K562 (cell line): ENCODE data around the gene RNF207. TPM values are rescaled to one million over a fixed set of nuclear protein-coding genes. Genes with fewer than 3 reads are reported as not detected.

Source experiments
- BHLHE40 ChIP-seq: IDR thresholded peaks from 2 replicates; pipeline ENCODE4 v1.6.1; 2011; ENCODE audit warnings: low read length, improper control_type of control experiment
- CBFB ChIP-seq: sonication (generic); formaldehyde crosslinking; IDR thresholded peaks from 2 replicates; pipeline ENCODE4 v1.4.0; 2020; ENCODE audit warnings: mild to moderate bottlenecking, missing genetic modification reagents
- CBX1 ChIP-seq: sonication (generic); IDR thresholded peaks from 2 replicates; pipeline ENCODE4 v1.6.1; 2016; ENCODE audit warnings: antibody characterized with exemption, low read depth, mild to moderate bottlenecking
- CBX3 ChIP-seq, 2 experiments: IDR thresholded peaks; 1 replicate in 1 of 2; 2 replicates in 1 of 2; pipeline ENCODE4 v1.6.1; 2012; ENCODE audit warnings: inconsistent platforms in 2 of 2, low read length in 2 of 2, borderline replicate concordance in 1 of 2, control low read depth in 1 of 2
- ERF ChIP-seq: fragments of 450-650 bp; formaldehyde crosslinking; IDR thresholded peaks from 2 replicates; pipeline ENCODE4 v1.4.0; 2020; ENCODE audit warnings: mild to moderate bottlenecking, mixed read lengths
- FOS ChIP-seq: IDR thresholded peaks from 3 replicates; pipeline ENCODE4 v1.6.1; 2011; ENCODE audit not compliant: insufficient read length; ENCODE audit errors: extremely low read depth
- FOXJ2 ChIP-seq: fragments of 200-800 bp; sonication (Bioruptor generic); IDR thresholded peaks from 2 replicates; pipeline ENCODE4 v1.6.1; 2016; ENCODE audit warnings: missing genetic modification characterization, missing compliant biosample characterization
- FUS ChIP-seq: fragments of 200-400 bp; formaldehyde crosslinking; optimal IDR thresholded peaks from 2 replicates; pipeline ENCODE3; 2017; ENCODE audit warnings: low read depth, low read length
- HCFC1 ChIP-seq: IDR thresholded peaks from 2 replicates; pipeline ENCODE4 v1.6.1; 2012; ENCODE audit warnings: low read depth, low read length, improper control_type of control experiment
- ILF3 ChIP-seq: fragments of 450-650 bp; IDR thresholded peaks from 2 replicates; pipeline ENCODE4 v1.6.1; 2018; ENCODE audit warnings: antibody characterized with exemption, mild to moderate bottlenecking, moderate library complexity, borderline replicate concordance
- NR2C1 ChIP-seq, 2 experiments: fragments of 450-650 bp; IDR thresholded peaks; 2 replicates each; pipeline ENCODE4 v1.6.1; 2017; ENCODE audit warnings: mild to moderate bottlenecking in 2 of 2, antibody characterized with exemption in 1 of 2, inconsistent platforms in 1 of 2, missing compliant biosample characterization in 1 of 2, missing genetic modification characterization in 1 of 2
- NRF1 ChIP-seq, 2 experiments: fragments of 450-650 bp; IDR thresholded peaks in 1 of 2; conservative IDR thresholded peaks in 1 of 2; 2 replicates each; pipeline ENCODE4 v1.6.1; 2014; ENCODE audit warnings: mild to moderate bottlenecking in 2 of 2
- RAD21 ChIP-seq, 2 experiments: fragments of 250-450 bp in 1 of 2; fragments of 450-650 bp in 1 of 2; sonication (Bioruptor Pico) in 1 of 2; formaldehyde crosslinking in 1 of 2; IDR thresholded peaks in 1 of 2; conservative IDR thresholded peaks in 1 of 2; 2 replicates each; pipeline versions ENCODE4 v1.4.0 to v1.8.0; 2020 to 2022; ENCODE audit warnings: mild to moderate bottlenecking in 2 of 2, moderate library complexity in 1 of 2
- SAFB ChIP-seq: fragments of 200-400 bp; formaldehyde crosslinking; IDR thresholded peaks from 2 replicates; pipeline ENCODE4 v1.6.1; 2017; ENCODE audit warnings: low read depth, low read length, borderline replicate concordance
- U2AF1 ChIP-seq: fragments of 200-400 bp; formaldehyde crosslinking; optimal IDR thresholded peaks from 2 replicates; pipeline ENCODE3; 2017; ENCODE audit warnings: mild to moderate bottlenecking, low read depth, low read length, moderate library complexity
- ZNF407 ChIP-seq: fragments of 450-650 bp; IDR thresholded peaks from 2 replicates; pipeline ENCODE4 v1.6.1; 2016; ENCODE audit warnings: low read depth
- ZNF76 ChIP-seq: fragments of 250-450 bp; sonication (Bioruptor Pico); IDR thresholded peaks from 2 replicates; pipeline ENCODE4 v1.4.0; 2020; ENCODE audit warnings: mild to moderate bottlenecking, moderate library complexity, borderline replicate concordance
- ZSCAN29 ChIP-seq: fragments of 450-650 bp; IDR thresholded peaks from 2 replicates; pipeline ENCODE4 v1.6.1; 2017
- polyA plus RNA-seq, 8 experiments: library from polyadenylated mRNA; depleted of rRNA in 4 of 8; stranded (reverse) in 5 of 8; unstranded in 3 of 8; fragments of >200 nt; fragmentation: Nextera tagmentation in 2 of 8; fragmentation: Illumina TruSeq in 1 of 8; extraction: Ambion mirVana in 2 of 8; extraction: Trizol in 1 of 8; gene quantifications; 2 replicates each; pipeline versions ENCODE4 v1.2.1 to v1.2.3, GENCODE V29; 2011 to 2014; ENCODE audit warnings: inconsistent platforms in 1 of 8, missing spikeins in 1 of 8
- total RNA-seq, 7 experiments: library from RNA; depleted of rRNA in 6 of 7; stranded (reverse); fragments of >200 nt in 6 of 7; fragmentation: Illumina TruSeq in 2 of 7; extraction: Trizol in 2 of 7; gene quantifications; 2 replicates each; pipeline versions ENCODE4 v1.2.1 to v1.2.3, GENCODE V29; 2011 to 2021; ENCODE audit warnings: low replicate concordance in 1 of 7

Gene RNF207
- total and polyA plus RNA-seq, 9 of the 15 experiments (the other 6 are each of a cell fraction or from before 2014, with no cell fraction given) = 2.7 to 30.6 (median 12.9) TPM

- no peak for TF ChIP-seq ZNF407
- TF ChIP-seq SAFB = no peak
- peak; percentile 68 to 76 for TF ChIP-seq NRF1 (conservative IDR thresholded peaks at IDR 0.05 in 1 of 2, IDR thresholded peaks at IDR 0.05 in 1 of 2)
- TF ChIP-seq ZSCAN29 = no peak
- no peak for TF ChIP-seq FOXJ2 (tag)
- TF ChIP-seq U2AF1 = peak; percentile 98
- TF ChIP-seq CBFB (CRISPR knock-in tag) = no peak
- TF ChIP-seq CBX1 = no peak
- no peak for TF ChIP-seq FOS
- TF ChIP-seq ZNF76 (CRISPR knock-in tag) = 0 out of 2 replicates have a peak, but pooled peaks have one; percentile 54
- TF ChIP-seq FUS = peak; percentile 45
- no peak for TF ChIP-seq NR2C1 (IDR thresholded peaks at IDR 0.05)
- no peak for TF ChIP-seq NR2C1 (tag; IDR thresholded peaks at IDR 0.05)
- peak; percentile 63 for TF ChIP-seq BHLHE40
- TF ChIP-seq ILF3 = no peak
- TF ChIP-seq RAD21 (CRISPR knock-in tag; conservative IDR thresholded peaks at IDR 0.05 in 1 of 2, IDR thresholded peaks at IDR 0.05 in 1 of 2) = peak; percentile 87 to 95
- peak; percentile 65; the same call in 1 of the 2 replicates for TF ChIP-seq ERF
- TF ChIP-seq HCFC1 = peak; percentile 54; the same call in 1 of the 2 replicates
- peak in 1 of 2 experiments; percentile 68; a peak in 1 of 3 replicates for TF ChIP-seq CBX3 (IDR thresholded peaks at IDR 0.05; ENCODE audit: borderline replicate concordance in 1 of 2, low read length in 2 of 2)
These were observed 39.4 kb downstream of the RNF207 start (continued) for GRCh38 chr1:6245086-6245868.
